Effector CD8-positive, alpha-beta T cell (primary cell): ENCODE data around the gene PEX10.
"Not testable (repeated sequence)": the region's sequence is repeated elsewhere in the genome, so short reads cannot be mapped to it uniquely, and the experiment has no call there.

Experiments
- DNase-seq: peaks from one replicate; lab custom pipeline; 2025; lab: John Stamatoyannopoulos, UW
- total RNA-seq, 4 experiments: gene quantifications; one replicate each; lab custom pipeline; 2026; lab: John Stamatoyannopoulos, UW

PEX10 gene
- total RNA-seq = 12.1 to 29.1 (median 15.6) reads per million in 4 experiments

DNA sequence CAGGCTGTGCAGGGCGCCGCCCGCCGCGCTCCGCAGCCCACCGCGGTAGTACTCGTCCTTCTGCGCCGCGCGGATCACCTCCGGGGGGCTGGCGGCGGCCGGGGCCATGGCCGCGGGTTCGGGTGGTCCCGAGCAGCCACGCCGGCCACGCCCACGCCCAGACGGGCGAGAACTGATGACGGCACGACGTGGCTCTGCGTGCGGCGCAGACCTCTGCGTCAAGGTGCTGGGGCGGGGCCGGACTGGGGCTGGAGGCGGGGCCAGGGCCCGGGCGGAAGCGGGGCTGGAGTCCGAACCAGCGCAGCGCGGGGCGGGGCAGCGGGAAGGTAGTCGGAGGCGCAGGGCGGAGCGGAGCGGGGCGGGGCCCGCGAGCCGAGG, at the start of gene PEX10:
PEX10 (minus strand) TSS at position 170 of the 378 bp plus-strand sequence; CDS start at position 108, 62 bp downstream.
- peak; percentile 94 for DNase-seq

DNA sequence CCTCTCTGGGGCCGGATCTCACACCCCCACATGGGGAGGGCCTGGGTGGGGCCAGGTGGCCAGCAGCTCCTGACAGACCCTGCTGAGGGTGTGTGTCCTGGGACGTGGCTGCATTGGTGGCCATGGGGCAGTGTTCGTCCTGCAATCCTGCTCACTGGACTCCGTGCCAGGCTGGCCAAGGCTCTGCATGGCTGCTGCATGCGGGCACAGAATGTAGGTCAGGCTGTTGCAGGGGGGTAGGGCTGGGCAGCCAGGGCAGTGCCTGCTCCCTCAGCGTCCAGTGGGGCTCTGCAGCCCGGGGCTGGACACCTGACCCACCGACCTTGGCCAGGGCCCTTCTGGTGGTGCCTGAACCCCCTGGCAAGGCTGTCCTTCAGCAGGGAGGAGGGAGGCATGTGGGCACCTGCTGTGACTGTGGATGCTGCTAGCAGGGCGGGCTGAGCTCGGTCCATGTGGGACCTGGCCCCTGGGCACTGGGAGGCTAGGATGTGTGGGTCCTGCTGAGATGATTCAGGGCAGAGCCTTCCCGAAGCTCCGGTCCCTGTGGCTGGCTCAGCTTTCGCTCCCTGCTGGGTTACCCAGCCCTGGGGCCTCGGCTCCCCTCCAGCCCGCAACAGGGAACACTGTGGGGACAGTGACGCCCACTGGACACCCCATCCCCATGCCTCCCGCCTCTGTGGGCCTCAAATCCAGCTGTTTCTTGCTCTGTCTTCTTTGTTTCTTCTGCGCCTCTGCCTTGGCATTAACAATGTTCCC, 48.8 kb upstream of the PEX10 start:
- no peak for DNase-seq

DNA sequence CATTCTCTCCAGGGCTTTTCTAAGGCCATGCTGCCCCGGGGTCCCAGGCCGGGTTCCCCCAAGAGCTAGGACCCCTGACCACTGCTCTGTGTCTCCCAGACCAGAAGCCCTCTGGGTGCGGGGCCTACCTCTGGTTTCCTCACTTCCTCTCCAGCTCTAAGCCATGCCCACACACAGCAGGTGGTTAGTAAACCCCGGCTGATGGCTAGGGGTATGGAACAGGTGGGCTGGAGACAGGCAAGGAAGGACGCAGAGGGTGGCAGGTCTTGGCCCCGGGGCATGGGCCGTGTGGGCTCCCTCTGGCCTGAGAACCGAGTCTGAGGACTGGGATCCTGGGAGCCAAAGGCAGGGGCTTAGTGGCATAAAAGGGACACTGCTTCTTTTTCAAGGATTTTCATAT, 47.8 kb upstream of the PEX10 start:
- no peak for DNase-seq

DNA sequence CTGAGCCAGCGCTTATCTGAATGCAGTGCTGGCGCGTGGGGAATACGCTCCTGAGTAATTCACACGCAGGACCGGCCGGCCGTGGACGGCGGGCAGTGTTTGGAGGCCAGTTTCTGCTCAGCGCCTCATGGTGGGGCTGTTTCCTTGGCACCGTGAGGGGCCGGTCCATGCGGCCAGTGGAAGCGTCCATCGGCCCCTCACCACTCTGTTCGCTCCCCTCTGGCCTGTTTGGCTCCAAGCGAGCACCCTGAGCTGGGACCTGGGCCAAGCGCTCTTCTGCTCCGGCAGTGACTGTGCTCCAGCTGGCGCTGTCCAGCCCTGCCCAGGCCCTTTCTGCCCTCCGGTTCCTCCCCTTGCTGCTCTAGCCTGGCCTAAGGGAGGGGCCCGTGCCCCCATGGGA, 47.4 kb upstream of the PEX10 start:
- no peak for DNase-seq

DNA sequence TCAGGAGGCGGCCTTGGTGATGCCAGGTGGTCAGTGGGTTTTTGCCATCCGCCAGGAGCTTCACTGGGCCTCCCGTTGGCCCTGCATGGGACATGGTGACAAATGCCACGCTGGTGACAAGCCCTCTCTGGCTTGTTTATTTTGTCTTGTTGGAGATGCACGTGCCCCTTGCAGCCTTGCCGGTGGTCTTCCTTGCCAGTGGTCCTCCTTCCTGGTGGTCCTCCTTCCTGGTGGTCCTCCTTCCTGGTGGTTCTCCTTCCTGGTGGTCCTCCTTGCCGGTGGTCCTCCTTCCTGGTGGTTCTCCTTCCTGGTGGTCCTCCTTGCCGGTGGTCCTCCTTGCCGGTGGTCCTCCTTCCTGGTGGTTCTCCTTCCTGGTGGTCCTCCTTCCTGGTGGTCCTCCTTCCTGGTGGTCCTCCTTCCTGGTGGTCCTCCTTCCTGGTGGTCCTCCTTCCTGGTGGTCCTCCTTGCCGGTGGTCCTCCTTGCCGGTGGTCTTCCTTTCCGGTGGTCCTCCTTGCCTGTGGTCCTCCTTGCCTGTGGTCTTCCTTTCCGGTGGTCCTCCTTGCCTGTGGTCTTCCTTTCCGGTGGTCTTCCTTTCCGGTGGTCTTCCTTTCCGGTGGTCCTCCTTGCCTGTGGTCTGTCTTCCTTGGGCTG, 46.9 kb upstream of the PEX10 start:
- DNase-seq = not testable (repeated sequence)

DNA sequence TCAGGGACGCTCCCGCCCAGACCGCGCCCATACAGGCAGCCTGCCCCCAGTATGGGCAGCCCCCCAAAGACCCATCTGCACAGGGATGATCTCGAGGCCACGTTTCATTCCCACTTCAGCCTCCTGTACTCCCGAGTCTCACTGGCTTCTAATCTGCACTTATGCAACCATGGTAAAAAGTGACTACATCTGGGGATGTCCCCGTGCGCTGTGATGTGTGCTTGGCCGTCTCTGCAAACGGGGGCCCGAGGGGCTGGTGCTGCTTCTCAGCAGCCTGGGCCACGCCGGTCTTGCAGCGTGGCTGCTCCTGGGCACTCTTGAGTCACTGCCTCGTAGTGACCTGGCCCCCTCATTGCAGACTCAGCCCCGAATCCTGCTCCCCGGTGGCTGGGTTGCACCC, 46.3 kb upstream of the PEX10 start:
- no peak for DNase-seq

DNA sequence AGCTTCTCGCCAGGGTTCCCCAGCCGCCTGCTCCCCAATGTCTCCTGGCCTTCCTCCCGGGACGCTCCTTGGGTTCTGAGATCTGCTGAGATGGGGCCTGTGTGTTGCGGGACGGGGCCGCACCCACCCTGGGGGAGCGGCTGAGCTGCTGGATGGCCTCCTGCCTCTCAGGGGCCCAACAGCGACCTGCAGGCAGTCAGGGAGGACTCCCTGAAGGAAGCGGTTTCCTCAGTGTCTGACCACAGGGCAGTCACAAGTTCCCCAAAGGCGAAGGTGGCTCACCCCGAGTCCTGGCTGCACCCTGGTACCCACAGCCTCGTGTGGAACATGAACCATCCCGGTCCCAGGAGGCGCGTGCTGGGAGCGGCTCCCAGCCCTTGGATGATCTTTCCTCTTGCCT, 45.1 kb upstream of the PEX10 start:
- no peak for DNase-seq

DNA sequence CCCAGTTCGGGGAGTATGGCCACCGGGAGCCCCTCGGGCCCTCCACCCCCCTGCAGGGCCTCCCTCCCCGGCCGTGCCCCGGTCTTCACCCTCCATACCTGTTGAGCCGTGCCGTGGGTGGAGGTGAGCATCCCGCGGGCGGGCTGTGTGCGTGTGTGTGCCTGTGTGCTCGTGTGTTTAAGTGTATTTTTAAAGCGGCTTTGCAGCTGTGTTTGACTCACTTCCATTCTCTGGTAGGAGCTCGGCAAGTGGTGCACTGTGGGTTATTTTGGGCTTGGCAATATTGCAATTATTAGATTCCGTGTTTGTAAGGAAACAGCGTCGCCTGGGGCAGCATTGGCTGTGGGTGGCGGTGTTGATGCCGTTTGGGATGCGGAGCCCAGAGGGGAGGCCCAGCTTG, 43.4 kb upstream of the PEX10 start:
- no peak for DNase-seq

DNA sequence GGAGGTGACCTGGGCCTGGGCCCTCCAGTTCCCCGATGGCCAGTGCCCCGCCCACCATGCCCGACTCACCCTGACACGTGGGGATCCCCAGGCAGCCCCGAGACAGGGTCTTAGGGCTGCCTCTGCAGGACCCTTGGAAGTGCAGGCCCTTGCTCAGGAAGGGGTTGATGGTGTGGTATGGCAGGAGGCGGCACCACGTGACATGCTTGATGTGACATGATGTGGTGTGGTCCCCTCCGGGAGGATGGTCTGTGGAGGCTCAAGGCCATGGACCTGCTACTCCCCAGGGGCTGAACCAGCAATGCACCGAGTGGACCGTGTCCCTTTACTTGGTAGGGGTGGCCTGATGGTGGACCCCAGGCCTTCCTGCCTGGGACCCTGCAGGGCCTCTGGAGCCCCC, 41.9 kb upstream of the PEX10 start:
- DNase-seq = no peak

DNA sequence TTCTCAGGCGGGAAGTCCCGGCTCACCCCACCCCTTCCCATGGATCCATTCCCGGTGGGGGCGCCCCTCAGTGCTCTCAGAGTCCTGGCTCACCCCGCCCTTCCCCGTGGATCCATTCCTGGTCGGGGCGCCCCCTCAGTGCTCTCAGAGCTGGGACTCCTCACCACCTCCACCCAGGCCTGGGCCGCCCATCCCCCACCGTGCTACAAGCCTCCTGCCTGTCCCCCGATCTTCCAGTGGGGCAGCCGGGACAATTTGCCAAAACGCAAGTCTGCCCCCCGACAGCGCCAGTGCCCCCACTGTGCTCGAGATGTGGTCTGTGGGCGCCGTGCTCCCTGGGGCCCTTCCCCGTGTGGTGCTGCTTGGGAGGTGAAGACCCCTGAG, 40.6 kb upstream of the PEX10 start:
- no peak for DNase-seq

DNA sequence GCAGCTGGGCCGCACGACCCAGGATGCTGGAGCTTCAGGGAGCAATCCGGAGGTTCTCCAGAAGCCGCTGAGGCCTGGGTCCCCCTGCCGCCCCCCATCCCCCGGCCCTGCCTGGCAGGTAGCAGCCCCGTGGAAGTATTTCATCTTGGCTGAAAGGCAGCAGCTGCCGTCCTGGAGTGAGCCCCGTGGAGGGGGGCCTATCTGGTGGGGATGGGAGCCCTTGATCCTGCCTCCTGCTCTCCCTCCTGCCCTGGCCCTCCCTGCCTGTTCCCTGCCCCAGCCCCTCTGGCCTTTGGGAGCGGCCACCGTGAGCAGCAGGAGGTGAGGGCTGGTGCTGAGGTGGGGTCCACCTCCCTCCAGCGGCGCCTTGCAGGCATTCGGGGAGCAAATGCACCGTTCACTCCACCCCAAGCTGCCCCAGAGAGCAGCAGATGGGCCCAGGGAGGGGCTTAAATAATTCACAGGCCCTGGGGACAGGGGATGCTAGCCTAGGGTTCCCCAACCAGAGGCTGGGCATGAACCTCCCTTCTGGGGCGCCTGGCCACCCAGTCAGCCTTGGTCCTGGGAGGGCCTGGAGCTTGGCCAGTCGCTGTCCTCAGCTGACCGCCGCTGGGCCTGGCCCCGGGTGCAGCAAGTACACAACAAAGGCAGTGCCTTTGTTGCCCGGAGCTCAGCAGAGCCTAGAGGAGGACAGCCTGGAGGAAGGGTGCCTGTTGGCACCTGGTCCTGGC, 40.0 kb upstream of the PEX10 start:
- DNase-seq = no peak

DNA sequence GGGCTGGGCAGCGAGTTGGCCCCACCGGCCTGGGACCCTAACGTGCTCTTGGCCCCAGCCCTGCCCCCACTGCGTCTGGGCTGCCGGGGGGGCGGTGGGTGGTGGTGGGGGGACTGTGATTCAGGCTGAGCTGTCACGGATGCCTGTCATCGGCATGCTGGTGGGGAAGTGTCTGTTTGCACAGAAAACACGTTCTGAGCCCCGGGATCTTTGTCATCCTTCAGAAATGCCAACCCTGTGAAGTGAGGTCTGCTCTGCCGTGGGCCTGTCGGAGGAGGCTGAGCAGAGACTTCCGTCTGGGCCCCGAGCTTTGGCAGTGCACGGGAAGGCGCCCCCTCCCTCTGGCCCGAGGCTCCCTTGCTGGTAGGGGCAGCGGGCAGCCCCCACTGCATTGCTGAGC, 39.4 kb upstream of the PEX10 start:
- no peak for DNase-seq

DNA sequence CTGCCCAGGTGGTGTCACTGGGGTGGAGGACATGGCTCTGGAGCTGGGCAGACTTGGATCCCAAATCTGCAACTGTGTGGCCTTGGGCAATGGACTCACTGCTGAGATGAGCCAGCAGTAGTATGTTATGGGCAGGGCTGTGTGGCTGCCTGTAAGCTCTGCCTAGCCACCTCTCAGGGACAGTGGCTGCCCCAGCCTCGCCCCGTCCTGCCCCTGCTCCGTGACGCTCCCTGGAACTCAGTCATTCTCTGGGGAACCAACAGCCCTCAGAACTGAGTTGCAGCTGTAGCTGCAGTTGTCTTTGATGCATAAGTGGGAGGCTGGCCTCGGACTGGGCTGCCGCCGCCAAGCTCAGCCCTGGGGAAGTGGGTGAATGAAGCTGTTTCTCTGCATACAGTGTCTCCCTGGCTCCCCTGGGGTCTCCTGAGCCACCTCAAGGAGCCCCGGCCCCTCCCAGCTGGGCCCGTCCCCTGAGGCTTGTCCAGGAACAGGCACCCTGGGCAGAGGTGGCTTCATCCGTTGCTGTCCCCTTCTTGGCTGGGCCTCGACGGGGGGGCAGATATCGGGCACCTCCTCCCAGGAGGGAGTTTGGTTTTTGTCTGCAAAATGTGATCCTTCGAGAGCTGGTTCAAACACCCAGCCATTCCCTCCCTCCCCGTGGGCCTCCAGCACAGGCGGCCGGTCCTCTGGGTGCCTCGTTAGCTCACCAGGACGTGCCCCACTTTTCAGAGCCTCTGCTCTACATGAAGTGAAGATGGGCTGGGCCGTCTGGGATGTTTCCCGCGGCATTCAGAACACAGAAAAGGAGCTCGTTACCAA, 37.5 kb upstream of the PEX10 start:
- DNase-seq = no peak

DNA sequence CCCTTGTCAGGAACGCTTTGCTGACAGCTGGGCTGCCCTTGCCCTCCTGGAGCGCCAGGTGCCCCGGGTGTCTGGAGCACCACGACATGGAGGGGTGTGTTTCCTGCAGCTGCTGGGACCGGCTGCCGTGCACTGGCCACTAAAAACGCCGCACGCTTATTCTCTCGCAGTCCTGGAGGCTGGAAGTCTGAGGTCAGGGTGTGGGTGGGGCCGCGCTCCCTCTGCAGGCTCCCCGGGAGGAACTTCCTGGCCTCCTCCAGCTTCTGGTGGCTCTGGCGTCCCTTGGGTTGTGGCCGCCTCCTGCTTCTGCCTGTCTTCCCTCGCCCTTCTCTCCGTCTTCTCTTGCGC, 35.7 kb upstream of the PEX10 start:
- DNase-seq = no peak

DNA sequence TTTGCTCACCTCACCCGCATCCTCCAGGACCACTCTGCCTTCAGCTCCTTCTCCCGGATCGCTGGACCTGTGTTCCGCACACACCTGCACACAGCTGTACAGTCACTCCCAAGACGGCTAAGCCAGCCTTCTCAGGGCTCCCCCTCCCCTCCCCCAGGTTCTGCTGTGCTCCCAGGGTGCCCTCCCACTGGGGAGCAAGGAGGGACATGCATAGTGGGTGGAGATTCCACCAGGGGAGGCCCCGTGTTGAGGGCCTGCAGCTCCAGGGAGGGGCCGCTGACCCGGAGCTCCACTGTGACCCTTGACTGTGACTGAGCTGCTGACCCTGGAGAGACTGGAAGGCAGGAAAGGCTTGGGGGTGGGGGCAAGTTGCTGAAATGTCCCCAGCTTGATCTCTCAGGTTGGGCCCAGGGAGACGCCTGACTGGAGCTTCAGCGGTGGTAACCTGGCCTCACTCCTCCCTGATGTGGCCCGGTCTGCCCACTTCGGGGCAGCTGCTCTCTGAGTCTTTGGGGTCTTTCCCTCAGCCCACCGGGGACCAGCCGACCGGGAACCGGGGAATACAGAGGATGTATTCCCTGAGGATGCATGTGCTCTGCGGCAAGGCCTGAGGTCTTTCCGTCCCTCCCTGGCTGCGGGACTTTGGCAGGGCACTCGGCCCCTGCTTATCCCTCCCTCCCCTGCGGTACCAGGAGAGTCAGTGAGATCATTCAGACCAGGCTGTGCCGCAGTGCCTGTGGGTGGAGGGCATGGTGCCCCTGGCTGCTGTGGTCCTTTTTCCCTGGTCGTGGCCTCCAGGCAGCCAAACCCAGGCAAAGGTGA, 35.1 kb upstream of the PEX10 start:
- no peak for DNase-seq

DNA sequence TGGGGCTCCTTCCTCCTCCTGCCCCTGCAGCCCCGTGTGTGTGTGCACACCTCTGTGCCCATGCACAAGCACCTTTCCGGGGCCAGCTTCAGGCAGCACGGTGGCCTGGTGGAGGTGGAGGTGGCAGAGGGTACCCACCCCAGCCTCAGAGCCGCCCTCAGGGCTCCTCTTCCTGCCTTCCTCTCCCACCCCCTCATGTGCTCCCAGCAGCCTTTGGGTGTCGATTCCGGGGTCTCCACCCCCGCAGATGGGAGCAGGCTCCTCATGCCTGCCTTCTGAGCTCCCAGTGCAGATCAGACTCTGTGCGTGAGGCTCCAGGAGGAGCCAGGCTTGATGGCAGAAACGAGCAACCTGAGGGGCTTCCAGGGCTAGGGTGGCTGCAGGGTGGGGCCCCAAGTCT, 34.5 kb upstream of the PEX10 start:
- no peak for DNase-seq

DNA sequence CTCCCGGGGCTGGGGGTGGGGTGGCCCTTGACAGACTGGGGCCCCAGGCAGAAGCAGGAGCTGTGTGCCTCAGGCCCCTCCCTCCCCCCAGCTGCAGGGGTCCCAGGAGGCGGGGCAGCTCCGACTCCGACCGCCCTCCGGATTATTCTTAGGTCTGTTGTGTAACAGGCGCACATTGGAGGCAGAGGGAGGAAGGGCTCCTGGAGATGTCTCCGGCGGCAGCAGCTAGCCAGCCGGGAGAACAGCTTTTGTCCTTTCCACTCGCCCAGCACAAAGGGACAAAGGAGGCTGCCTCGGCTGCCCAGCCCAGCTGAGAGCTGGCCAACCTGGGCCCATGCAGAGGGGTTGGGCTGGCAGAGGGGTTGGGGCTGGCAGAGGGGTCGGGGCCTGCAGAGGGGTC, 34.0 kb upstream of the PEX10 start:
- DNase-seq = no peak

DNA sequence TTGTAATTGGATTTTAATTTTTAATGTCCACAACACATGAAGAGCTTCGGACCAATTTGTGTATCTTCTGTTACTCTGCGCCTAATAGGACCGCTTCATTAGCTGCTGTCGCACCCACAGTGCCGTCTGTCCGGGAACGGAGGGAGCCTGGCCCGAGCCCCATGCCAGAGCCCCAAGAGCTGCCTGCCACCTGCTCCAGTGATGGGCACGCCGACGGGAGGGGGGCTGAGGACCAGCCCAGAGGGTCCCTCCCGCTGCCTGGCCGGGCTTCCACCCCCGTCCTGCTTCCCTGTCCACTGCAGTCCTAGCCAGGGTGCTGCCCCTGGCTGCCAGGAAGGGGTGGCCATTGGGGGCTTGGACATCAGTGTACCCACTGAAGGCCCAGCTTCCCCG, 33.5 kb upstream of the PEX10 start:
- no peak for DNase-seq

DNA sequence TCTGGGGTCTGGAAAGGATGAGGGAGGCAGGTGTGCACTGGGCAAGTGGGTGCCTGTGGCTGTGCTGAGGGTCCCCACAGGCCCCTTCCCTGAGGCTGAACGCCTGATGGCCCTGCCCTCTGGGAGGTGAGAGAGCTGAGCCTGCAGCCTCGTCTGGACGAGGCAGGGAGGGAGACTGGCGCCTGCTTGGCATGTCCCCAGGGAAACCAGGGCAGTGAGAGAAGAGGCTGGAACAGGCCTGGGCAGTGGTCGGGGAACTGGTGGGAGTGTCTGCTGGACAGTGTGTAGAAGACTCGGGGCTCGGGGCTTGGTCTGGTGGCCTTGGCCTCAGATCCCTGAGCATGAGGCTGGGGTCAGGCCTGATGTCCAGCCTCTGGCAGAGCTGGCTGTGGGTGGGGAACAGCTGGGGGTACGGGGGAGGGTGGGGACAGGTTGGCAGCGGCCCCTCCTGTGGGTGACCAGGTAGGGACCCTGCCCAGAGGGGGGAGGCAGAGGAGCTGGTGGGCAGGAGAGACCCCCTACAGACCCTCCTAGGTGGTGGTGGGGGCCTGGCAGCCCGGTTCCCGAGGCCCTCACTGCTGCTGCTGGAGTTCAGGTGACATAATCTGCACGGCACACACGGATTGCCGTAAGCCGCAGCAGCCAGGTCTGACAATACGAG, 32.9 kb upstream of the PEX10 start:
- no peak for DNase-seq

DNA sequence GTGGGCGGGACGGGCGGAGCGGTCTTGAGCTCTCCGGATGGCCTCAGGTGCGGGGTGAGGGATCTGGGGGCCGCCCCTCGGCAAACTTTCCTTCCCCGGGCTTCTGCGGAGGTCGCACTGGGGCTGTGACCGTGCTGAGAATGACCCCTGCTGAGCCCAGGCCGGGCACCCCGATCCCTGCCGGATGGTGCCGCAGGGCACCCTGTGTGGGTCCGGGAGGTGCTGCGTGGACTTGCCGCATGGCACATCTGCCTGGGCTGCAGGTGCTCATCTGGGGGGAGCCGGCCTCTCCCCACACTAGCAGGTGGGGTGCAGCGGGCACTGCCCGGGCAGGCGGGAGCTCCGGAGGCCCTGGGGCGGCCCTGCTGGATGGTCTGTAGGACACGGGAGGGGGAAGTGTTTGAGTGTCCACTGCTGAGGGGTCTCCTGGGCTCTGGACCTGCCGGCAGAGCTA, 31.8 kb upstream of the PEX10 start:
- DNase-seq = no peak
